Breast epithelium (tissue), 4 donors: ENCODE data around the gene GRIN1. TPM values are rescaled to one million over a fixed set of nuclear protein-coding genes. Genes with fewer than 3 reads are reported as not detected.

Experiments used
- DNase-seq, 2 donors: peaks; one replicate each; pipeline ENCODE4 v3.0.0-alpha.2; 2019; ENCODE audit warnings: low spot score in 2 of 2
- H3K27ac ChIP-seq, 2 donors: fragments of 200-600 bp; sonication (generic) in 1 of 2; one replicate each; pipeline ENCODE4 v1.5.1; 2016 to 2019; ENCODE audit warnings: mild to moderate bottlenecking in 1 of 2
- H3K27me3 ChIP-seq, 2 donors: fragments of 200-600 bp; sonication (generic) in 1 of 2; one replicate each; pipeline versions ENCODE4 v1.5.1 to v1.6.0; 2017 to 2019; ENCODE audit warnings: control low read depth in 1 of 2, mild to moderate bottlenecking in 1 of 2
- H3K36me3 ChIP-seq: fragments of 200-600 bp; one replicate; pipeline ENCODE4 v1.5.1; 2019
- H3K4me1 ChIP-seq, 2 donors: fragments of 200-600 bp; sonication (generic); one replicate each; pipeline ENCODE4 v1.5.1; 2016 to 2019; ENCODE audit warnings: control low read depth in 1 of 2
- H3K4me3 ChIP-seq, 3 donors: fragments of 200-600 bp; sonication (generic); 1 replicate in 2 of 3; 2 replicates in 1 of 3; pipeline ENCODE4 v1.5.1; 2016 to 2019; ENCODE audit warnings: mild to moderate bottlenecking in 3 of 3, moderate library complexity in 2 of 3
- H3K9me3 ChIP-seq, 2 donors: fragments of 200-600 bp; sonication (generic) in 1 of 2; one replicate each; pipeline ENCODE4 v1.5.1; 2016 to 2019; ENCODE audit warnings: control low read depth in 1 of 2
- POLR2A ChIP-seq: fragments of 450-650 bp; IDR thresholded peaks from one replicate; pipeline ENCODE4 v1.6.1; 2016; ENCODE audit warnings: antibody characterized with exemption, mild to moderate bottlenecking, moderate library complexity
- POLR2AphosphoS5 ChIP-seq, 3 donors: sonication (generic); formaldehyde crosslinking; IDR thresholded peaks; one replicate each; pipeline ENCODE4 v1.6.1; 2017; ENCODE audit warnings: antibody characterized with exemption in 3 of 3
- intact Hi-C: fragments of 100-400 bp; cut with DNase I; formaldehyde crosslinking; loops from one replicate; pipeline ENCODE4 v1.15.1; 2023; ENCODE audit warnings: low total_unique reads
- total RNA-seq, 3 donors: library from RNA; depleted of rRNA; stranded (reverse); fragments of >200 nt; gene quantifications; one replicate each; pipeline ENCODE4 v1.1.0, GENCODE V29; 2016
- TF ChIP-seq, protein P1 (sequence below), 3 donors: fragments of 450-650 bp; IDR thresholded peaks; one replicate each; pipeline ENCODE4 v1.5.1; 2016 to 2017; ENCODE audit warnings: antibody characterized with exemption in 3 of 3, mild to moderate bottlenecking in 3 of 3, moderate library complexity in 3 of 3

The GRIN1 gene
- total RNA-seq, 3 donors from 2014 or later, result 1.3 to 1.9 TPM; not detected in 1

DNA sequence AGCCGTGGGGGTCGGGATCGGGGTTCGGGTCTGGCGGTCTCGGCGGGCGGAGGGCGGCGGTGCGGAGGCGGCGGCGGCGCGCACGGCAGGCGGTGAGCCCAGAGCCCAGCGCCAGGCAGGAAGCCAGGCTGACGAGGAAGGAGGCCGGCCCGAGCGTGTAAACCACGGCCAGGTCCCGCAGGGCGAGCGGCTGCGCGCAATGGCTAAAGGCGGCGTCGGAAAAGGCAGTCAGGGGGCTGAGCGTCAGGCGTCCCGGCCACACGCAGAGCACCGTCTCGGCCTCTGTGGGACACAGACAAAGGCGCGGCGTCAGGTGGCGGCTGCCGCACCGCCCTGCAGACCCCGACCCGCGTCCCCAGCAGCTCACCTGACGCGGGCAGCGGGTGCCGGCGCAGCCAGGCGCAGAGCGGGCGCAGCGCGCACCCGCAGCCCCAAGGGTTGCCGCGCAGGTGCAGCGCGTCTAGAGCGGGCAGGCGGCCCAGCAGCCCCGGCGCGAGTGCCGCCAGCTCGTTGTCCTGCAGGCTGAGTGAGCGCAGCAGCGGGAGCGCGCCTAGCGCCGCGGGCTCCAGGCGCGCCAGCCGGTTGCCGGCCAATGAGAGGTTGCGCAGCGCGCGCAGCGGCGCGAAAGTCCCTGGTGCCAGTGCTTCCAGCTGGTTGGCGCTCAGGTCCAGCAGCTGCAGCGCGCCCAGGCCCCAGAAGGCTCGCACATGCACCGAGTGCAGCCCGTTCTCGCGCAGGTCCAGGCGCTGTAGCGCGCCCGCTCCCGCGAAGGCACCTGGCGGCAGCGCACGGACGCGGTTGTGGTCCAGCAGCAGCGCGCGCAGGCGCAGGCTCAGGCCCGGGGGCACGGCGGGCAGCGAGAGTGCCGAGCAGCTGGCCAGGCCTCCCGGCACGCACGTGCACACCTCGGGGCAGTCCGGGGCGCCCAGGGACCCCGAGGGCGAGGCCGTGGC, 30.2 kb downstream of the GRIN1 start:
- Histone ChIP-seq H3K9me3 (no peaks in the 10 kb centered on the region), H3K4me3 (peak overlapping the region; percentile 8 to 72 (median 52)), H3K27ac (peak overlapping the region; percentile 52 to 55), H3K36me3 (no peaks in the 10 kb centered on the region), H3K27me3 (peaks cover 32 to 62% of the 10 kb centered on the region in 2 donors), H3K4me1 (peaks cover 31 to 40% of the 10 kb centered on the region in 2 donors)
- DNase-seq, result peak in 1 of 2 donors; percentile 74
- no peak for TF ChIP-seq POLR2A
- no peak for TF ChIP-seq POLR2AphosphoS5 (IDR thresholded peaks at IDR 0.05)
- TF ChIP-seq, protein P1, sequence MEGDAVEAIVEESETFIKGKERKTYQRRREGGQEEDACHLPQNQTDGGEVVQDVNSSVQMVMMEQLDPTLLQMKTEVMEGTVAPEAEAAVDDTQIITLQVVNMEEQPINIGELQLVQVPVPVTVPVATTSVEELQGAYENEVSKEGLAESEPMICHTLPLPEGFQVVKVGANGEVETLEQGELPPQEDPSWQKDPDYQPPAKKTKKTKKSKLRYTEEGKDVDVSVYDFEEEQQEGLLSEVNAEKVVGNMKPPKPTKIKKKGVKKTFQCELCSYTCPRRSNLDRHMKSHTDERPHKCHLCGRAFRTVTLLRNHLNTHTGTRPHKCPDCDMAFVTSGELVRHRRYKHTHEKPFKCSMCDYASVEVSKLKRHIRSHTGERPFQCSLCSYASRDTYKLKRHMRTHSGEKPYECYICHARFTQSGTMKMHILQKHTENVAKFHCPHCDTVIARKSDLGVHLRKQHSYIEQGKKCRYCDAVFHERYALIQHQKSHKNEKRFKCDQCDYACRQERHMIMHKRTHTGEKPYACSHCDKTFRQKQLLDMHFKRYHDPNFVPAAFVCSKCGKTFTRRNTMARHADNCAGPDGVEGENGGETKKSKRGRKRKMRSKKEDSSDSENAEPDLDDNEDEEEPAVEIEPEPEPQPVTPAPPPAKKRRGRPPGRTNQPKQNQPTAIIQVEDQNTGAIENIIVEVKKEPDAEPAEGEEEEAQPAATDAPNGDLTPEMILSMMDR (IDR thresholded peaks at IDR 0.05), result no peak
- intact Hi-C loops, result no loop called here

DNA sequence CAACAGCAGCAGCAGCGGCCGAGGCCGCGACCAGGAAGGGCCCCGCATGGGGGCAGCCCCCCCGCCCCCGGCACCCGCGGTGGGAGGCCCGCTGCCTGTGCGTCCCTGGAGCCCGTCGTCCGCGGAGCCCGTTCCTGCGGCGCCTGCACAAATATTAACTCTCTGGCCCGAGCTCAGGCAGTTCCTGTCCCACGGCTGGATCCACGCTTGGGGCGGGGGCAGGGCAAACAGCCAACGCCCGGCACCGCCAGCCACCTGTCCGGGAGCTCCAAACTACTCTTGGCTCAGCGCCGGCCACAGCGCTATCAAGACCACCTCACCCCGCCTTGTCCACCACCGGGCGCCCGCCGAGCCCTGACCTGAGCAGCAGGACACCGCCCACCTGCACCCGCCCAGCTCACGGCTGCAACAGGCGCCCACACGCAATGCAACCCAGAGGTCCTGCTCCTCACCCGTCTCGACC, 31.0 kb downstream of the GRIN1 start, which contains the start of gene LRRC26:
LRRC26 (minus strand) TSS at position 156 of the 463 bp plus-strand sequence; CDS start at position 48, 108 bp downstream.
- Histone ChIP-seq H3K27ac (peak within 1 kb of the TSS; percentile 52 to 81), H3K4me1 (peaks cover 31 to 40% of the 10 kb centered on the region in 2 donors), H3K4me3 (peak within 1 kb of the TSS; percentile 8 to 72 (median 52)), H3K27me3 (peaks cover 28 to 54% of the 10 kb centered on the region in 2 donors), H3K36me3 (no peaks in the 10 kb centered on the region), H3K9me3 (no peaks in the 10 kb centered on the region)
- intact Hi-C loops, result no loop called here
- DNase-seq, result peak in 1 of 2 donors; percentile 72
- no peak for TF ChIP-seq POLR2A
- TF ChIP-seq, protein P1 (IDR thresholded peaks at IDR 0.05), result no peak
- no peak for TF ChIP-seq POLR2AphosphoS5 (IDR thresholded peaks at IDR 0.05)

DNA sequence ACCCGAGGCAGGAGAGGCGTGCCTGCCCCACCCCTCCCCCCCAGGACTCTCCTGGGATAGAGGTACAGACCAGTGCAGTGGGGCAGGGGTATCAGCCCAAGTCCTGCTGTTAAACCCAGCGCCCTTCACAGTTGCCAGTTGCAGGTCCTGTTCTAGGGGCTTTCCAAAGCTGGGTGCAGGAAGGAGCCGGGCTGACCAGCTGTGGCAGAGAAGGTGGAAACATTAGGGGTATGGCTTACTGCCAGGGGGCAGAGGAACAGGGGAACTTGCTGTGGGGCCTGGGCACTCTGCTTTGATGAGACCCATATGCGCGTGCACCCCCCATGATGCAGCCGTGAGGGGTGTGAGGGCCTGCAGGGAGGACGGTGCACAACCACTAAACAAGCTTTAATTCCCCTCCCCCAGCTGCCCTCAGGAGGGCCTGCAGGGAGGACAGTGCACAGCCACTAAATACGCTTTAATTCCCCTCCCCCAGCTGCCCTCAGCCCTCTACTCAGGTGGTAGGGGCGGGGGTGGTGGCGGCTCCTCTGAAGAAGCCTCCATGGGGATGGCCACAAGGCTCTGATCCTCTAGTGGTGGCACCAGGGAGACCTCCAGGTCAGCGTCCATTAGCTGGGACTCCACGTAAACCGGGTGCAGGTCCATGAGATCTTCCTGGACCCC, 31.7 kb downstream of the GRIN1 start:
- Histone ChIP-seq H3K27ac (peak overlapping the region in 1 of 2 donors; percentile 81), H3K9me3 (no peaks in the 10 kb centered on the region), H3K36me3 (no peaks in the 10 kb centered on the region), H3K27me3 (peaks cover 24 to 47% of the 10 kb centered on the region in 2 donors), H3K4me1 (peaks cover 31 to 40% of the 10 kb centered on the region in 2 donors), H3K4me3 (no peak overlapping the region)
- TF ChIP-seq, protein P1 (IDR thresholded peaks at IDR 0.05), result no peak
- TF ChIP-seq POLR2A (no peak), POLR2AphosphoS5 (IDR thresholded peaks at IDR 0.05) (no peak)
- intact Hi-C loops, result no loop called here
- no peak for DNase-seq

DNA sequence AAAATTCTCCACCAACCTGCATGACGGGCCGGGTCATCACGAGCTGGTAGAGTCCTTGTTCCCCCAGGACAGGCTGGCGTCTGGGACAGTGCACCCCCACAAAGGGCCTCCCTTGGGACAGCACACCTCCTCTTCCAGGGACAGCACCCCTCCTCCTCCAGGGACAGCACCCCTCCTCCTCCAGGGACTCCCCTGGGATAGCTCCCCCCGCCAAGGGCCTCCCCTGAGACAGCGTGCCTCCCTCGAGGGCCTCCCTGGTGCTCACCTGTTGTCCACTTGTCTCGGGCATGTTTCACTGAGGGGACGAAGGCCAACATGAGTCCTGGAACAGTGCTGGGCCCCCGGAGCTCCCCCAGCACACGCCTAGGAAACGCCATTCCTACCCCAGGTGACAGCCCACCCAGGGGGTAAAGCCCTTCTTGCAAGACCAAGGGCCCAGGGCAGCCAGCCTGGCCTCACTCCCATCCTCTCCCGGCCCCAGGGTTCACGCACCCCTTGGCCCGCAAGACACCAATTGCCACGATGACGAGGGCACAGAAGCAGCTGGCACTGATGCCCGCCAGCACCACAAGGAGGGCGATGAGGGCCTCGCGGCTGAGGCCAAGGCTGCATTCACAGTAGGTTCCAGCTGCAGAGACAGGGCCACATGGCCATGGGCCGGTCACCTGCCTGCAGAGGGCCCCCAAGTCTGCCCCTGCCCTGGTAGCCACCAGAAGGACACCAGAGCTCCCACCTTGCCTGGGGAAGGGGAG, 32.4 kb downstream of the GRIN1 start:
- peaks cover 20 to 40% of the 10 kb centered on the region in 2 donors for H3K27me3 ChIP-seq
- intact Hi-C loops, result no loop called here

More for the DNA sequence above, 32.4 kb downstream of the GRIN1 start:
- peak overlapping the region; percentile 64 to 81 for H3K27ac ChIP-seq
- H3K9me3 ChIP-seq, result no peaks in the 10 kb centered on the region
- TF ChIP-seq POLR2A, result no peak
- no peak for TF ChIP-seq POLR2AphosphoS5 (IDR thresholded peaks at IDR 0.05)
- TF ChIP-seq, protein P1 (IDR thresholded peaks at IDR 0.05), result no peak
- H3K4me1 ChIP-seq, result peaks cover 31 to 40% of the 10 kb centered on the region in 2 donors
- no peaks in the 10 kb centered on the region for H3K36me3 ChIP-seq
- DNase-seq, result no peak
- no peak overlapping the region for H3K4me3 ChIP-seq
